NB4 (cell line): ENCODE measurements around the gene PPA2.

Experiments
- DNase-seq: peaks from one replicate; pipeline ENCODE4 v3.0.0; 2010; ENCODE audit warnings: low read depth
- H3K4me3 ChIP-seq: one replicate; pipeline ENCODE4 v1.5.1; 2011; ENCODE audit warnings: mild to moderate bottlenecking, low read depth, low read length, moderate library complexity
- CTCF ChIP-seq: IDR thresholded peaks from one replicate; pipeline ENCODE4 v1.5.1; 2012; ENCODE audit warnings: low read depth, low read length
- MAX ChIP-seq: IDR thresholded peaks from 2 replicates; pipeline ENCODE4 v1.6.1; 2011; ENCODE audit warnings: low read depth, low read length
- MYC ChIP-seq: IDR thresholded peaks from 2 replicates; pipeline ENCODE4 v1.6.1; 2011; ENCODE audit warnings: low read depth, low read length
- POLR2A ChIP-seq: IDR thresholded peaks from 2 replicates; pipeline ENCODE4 v1.6.1; 2011; ENCODE audit warnings: mild to moderate bottlenecking; ENCODE audit not compliant: insufficient read length; ENCODE audit errors: extremely low read depth

PPA2 gene

GRCh38 chr4:105473324-105474098, at the start of gene PPA2:
PPA2 (minus strand) TSS chr4:105474062; CDS start chr4:105474050, 12 bp downstream.
- TF ChIP-seq MAX = peak; percentile 69
- TF ChIP-seq POLR2A = peak; percentile 51
- no peak for TF ChIP-seq CTCF
- TF ChIP-seq MYC = peak; percentile 79
- H3K4me3 ChIP-seq = peak within 1 kb of the TSS; percentile 77
- DNase-seq = peak; percentile 93

- peak; percentile 53 for DNase-seq
- H3K4me3 ChIP-seq = no peak overlapping the region
- TF ChIP-seq CTCF (peak; percentile 49), POLR2A (no peak)
Observed at GRCh38 chr4:105520819-105521790, 47.2 kb upstream of the PPA2 start.

GRCh38 chr4:105510245-105510644, 36.4 kb upstream of the PPA2 start:
- H3K4me3 ChIP-seq = no peak overlapping the region
- no peak for TF ChIP-seq POLR2A
- TF ChIP-seq MAX = no peak
- TF ChIP-seq MYC = no peak
- no peak for TF ChIP-seq CTCF
- no peak for DNase-seq

- no peak for DNase-seq
- no peak overlapping the region for H3K4me3 ChIP-seq
- TF ChIP-seq MYC = no peak
- no peak for TF ChIP-seq POLR2A
- TF ChIP-seq CTCF = no peak
- TF ChIP-seq MAX = no peak
Observed at GRCh38 chr4:105509714-105510113, 35.9 kb upstream of the PPA2 start.

GRCh38 chr4:105509291-105509690, 35.4 kb upstream of the PPA2 start:
- peak; percentile 11 for DNase-seq
- no peak for TF ChIP-seq MYC
- no peak for TF ChIP-seq MAX
- no peak for TF ChIP-seq CTCF
- no peak for TF ChIP-seq POLR2A
- no peak overlapping the region for H3K4me3 ChIP-seq
